ENCODE data around the gene WDR89.
"Not testable (repeated sequence)": the region's sequence is repeated elsewhere in the genome, so short reads cannot be mapped to it uniquely, and the experiment has no call there.

WDR89 gene

DNA sequence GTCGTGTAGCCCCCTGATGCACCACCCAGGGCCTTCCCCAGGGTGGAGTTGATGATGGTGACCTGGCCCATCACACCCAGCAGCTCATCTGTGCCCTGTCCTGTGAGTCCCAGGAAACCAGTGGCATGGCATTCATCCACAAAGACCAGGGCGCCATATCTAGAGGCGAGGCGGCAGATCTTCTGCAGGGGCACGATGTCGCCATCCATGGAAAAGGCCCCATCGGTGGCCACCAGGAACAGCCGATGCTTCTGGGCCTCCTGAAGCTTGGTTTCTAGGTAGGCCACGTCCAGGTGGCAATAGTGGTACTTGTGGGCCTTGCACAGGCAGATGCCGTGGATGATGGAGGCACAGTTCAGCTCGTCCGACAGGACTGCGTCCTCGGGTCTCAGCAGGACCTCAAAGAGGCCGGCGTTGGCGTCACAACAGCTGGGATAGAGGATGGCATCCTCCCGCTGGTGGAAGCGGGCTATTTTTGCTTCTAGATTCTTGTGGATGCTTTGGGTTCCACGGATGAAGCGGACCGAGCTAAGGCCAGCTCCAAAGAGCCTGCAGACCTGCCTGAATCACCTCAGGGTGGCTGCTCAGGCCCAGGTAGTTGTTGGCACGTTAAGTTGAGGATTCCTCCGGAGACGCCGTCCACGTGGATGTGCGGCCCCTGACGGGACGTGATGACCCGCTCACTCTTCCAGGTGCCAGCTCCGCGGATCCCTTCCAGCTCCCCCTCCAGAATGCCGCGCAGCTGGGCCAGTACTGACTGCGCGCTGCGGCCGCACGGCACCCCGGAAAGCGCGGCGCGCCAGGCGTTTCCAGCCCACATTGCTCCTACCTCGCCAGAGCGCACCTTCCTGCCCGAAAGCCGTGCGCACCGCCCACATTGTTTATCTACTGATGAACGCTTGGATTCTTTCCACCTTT lies 47.0 kb downstream of the WDR89 start:
- no peak for DNase-seq (ENCODE audit: low spot score)

DNA sequence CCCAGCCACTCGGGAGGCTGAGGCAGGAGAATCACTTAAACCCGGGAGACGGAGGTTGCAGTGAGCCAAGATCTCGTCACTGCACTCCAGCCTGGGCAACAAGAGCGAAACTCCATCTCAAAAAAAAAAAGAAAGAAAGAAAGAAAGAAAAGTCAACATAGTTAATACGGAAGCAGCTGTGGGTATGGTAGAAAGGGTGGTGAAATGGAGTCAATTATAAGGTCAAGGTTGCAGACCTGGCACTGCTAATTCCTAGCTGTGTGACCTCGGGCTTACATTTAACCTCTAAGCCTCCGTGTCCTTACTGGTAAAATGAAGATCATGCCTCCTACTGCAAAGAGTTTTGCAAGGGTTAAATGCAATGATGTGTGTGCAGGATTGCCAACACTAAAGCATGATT lies 58.6 kb downstream of the WDR89 start:
- DNase-seq (ENCODE audit: low spot score): not testable (repeated sequence)

DNA sequence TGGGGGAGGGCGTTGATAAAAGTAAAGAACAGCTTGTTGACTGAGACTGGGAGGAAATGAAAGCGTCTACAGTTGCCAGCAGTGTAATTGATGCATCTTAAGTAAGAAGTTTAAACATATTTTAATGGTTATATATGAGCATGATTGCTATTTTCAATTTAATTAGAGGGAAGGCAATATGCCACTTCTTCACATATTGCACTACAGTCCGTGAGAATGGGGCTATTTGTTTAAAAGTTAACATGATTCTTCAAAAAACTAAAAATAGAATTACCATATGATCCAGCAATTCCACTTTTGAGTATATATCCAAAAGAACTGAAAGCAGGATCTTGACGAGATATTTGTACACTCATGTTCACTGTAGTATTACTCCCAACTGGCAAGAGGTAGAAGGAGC lies 60.2 kb downstream of the WDR89 start:
- no peak for DNase-seq (ENCODE audit: low spot score)

DNA sequence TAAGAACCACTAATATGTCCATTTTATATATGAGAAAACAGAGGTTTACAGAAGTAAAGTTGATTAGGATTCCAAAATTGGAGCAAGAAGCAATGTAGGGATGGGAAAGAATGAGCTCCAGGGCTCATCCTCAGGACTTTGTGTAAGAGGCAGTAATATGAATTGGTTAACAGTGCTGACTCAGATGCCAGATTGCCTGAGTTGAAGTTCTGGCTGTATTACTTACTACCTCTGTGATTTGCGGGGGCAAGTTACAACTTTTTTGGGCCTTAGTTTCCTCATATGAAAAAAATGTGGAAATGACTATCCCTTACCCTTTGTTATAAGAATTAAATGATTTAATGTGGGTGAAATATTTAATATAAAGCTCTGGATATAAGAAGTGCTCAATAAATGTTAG lies 63.4 kb downstream of the WDR89 start:
- no peak for DNase-seq (ENCODE audit: low spot score)

DNA sequence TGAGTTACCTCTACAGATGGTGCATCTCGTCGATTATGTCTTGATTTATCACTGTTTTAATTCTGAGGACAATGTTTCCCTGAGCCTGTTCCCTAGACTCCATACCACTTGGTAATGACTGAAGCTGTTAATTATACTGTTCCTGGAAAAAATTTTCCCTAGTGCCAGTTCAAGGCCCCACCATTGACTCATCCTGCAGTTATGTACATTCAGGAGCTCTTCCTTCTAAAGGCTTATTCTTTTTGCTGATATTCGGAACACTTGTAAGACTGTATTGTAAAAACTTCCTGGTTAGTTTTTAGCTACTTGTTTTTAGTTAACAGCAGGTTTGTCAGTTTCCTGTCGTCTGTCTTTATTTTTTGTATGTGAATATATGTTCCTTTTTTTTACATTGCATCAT lies 68.1 kb downstream of the WDR89 start:
- DNase-seq (ENCODE audit: low spot score): no peak

DNA sequence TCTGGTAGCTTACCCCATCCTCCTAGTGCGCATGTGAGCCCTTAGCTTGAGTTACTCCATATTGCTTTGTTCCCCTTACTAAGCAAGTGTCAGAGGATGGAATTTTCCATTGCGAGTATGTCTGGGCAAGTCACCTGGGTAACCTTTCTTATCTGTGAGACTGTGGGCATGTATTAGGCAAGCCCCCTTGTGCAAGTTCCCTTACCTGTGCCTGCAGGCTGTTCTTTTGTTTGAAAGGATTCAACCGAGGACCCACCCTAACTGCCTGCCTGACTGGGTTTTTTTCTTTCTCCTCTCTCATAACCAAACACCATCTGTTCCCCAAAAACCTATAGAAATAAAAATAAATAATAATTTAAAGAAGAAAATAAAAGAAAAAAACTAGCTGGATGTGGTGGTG lies 76.2 kb downstream of the WDR89 start:
- DNase-seq (ENCODE audit: low spot score): no peak

DNA sequence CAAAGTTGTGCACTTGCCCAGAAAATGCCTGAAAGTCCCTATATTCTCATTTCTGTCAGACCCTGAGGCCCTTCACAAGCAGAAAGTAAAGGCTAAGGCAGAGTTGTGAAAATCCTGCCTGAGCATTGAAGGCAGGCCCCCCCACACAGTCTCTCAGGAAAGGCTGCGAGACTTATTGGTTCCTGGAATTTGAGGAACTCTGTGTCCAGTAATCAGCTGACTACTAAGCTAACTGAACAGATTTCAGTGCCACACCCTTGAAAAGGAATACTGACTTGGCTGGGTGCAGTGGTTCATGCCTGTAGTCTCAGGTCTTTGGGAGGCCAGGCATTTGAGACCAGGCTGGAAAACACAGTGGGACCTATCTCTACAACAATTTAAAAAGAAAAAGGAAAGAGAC lies 77.4 kb downstream of the WDR89 start:
- DNase-seq (ENCODE audit: low spot score): no peak

DNA sequence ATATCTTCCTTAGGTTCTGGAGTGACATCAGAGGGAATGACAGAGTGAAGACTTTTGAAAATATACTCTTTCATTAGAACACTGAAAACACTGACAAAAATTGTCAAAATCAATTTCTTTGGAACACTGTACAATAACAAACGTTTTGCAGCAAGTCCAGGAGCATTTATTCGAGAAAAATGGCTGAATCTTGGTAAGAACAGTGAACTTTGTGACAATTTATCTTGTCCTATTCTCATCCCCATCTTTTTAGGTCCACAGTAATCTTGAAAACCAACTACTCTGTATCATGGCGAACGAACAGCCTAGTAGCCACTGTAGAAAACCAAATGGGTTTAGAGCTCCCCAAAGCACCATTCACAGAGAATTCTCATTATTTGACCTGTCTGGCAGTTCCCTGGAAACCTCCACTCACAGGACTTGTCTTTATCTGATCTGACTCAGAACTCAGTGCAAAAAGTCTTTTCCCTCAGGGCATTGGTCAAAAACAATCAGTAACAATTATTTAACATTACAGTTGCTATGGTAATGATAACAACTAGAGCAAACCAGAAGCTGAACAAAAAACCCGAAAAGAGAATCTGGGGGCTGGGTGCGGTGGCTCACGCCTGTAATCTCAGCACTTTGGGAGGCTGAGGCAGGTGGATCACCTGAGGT lies 78.2 kb downstream of the WDR89 start:
- no peak for DNase-seq (ENCODE audit: low spot score)

DNA sequence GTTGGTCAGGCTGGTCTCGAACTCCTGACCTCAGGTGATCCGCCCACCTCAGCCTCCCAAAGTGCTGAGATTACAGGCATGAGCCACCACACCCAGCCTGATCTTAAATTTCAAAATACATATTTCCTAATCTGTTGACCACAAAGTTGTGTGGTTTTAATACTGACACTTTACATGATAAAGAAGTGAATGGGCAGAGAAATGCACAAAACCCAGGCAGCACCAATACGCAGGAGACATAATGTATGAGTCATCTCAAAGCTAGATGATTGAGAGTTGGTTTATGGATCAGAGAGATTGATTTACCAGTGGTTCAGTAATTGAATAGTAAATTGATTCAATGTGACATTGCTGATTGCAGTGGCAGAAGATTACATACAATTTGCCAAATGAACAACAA lies 79.3 kb downstream of the WDR89 start:
- no peak for DNase-seq (ENCODE audit: low spot score)

DNA sequence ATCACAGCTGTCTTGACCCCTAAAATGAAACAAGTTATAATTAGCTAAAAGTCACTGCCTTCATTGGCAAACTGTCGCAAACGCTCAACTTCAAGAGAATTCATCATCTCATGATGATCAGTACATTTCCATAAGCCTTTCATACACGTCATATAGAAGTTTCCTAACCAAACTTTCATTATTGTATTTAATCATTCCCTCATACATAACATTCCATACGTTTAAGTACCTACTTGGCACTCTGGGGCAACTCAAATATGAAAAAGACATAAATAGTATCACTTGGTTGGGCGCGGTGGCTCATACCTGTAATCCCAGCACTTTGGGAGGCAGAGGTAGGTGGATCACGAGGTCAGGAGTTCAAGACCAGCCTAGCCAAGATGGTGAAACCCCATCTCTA lies 86.1 kb downstream of the WDR89 start:
- no peak for DNase-seq (ENCODE audit: low spot score)

DNA sequence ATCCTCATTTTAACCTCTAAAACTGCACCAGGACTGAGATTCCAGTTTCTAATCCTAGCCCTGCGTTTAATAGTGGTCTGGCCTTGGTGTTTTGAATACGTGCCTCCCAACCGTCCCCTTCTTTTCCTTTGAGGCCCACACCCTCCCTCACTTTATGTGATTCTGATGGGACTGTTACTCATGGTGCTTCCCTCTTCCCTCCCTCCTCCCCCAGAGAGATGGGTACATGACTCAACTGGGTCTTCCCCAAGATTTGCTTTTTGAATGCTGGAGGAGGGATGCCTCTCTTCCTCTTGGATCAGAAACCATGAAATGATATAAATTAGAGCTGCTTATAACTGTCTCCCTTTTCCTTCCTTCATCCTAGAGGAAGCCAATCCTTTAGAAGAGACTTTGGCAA lies 90.3 kb downstream of the WDR89 start:
- no peak for DNase-seq (ENCODE audit: low spot score)

DNA sequence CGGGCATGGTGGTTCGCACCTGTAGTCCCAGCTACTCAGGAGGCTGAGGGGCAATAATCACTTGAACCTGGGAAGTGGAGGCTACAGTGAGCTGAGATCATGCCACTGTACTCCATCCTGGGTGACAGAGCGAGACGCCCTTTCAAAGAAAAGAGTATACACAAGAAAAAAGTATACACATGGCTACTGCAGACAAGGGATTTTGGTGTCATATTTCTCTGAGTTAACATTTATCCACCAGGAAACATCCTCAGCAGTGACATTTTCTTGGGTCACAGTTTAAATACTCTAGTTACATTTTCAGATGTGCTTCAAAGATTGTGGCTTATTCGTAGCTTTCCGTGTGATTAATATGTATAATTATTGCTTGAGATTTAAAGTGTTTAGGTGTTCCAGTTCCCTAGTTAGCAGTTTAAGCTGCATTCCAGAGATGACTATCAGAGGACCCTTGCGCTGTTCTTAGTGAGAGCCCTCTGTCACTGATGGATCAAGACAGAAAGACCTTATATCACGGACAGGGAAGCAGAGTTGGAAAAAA lies 93.8 kb downstream of the WDR89 start:
- no peak for DNase-seq (ENCODE audit: low spot score)
